Forelimb muscle (tissue), 1 donor: ENCODE data around the gene SCAF1. TPM values are rescaled to one million over a fixed set of nuclear protein-coding genes. Genes with fewer than 3 reads are reported as not detected.

Source experiments
- DNase-seq: peaks from one replicate; pipeline ENCODE4 v3.0.0-alpha.2; 2013; ENCODE audit warnings: low read depth
- polyA plus RNA-seq: library from polyadenylated mRNA; unstranded; fragments of 120-200 nt; gene quantifications from one replicate; pipeline ENCODE4 v1.2.1, GENCODE V29; 2013; ENCODE audit not compliant: insufficient read length

SCAF1 gene
- polyA plus RNA-seq, 1 donor: 29.9 TPM

GRCh38 chr19:49685845-49686332, 43.9 kb downstream of the SCAF1 start:
- no peak for DNase-seq

GRCh38 chr19:49686503-49687088, 44.6 kb downstream of the SCAF1 start:
- DNase-seq: no peak

- no peak for DNase-seq
Measured at GRCh38 chr19:49687150-49687549, 45.1 kb downstream of the SCAF1 start.

GRCh38 chr19:49687566-49688316, 45.7 kb downstream of the SCAF1 start:
- no peak for DNase-seq

GRCh38 chr19:49688531-49689132, 46.6 kb downstream of the SCAF1 start:
- DNase-seq: no peak

- DNase-seq: no peak
Measured at GRCh38 chr19:49689133-49690078, 47.4 kb downstream of the SCAF1 start, which contains the start of gene ADM5. Gene ADM5 (plus strand): TSS chr19:49689594. CDS start chr19:49689838, 244 bp downstream.

GRCh38 chr19:49690079-49690655, 48.2 kb downstream of the SCAF1 start:
- no peak for DNase-seq

GRCh38 chr19:49690656-49691242, 48.7 kb downstream of the SCAF1 start, which contains the start of gene CPT1C:
Gene CPT1C (plus strand): TSS chr19:49691116. CDS start chr19:49692253, 1,137 bp downstream.
- DNase-seq: no peak

GRCh38 chr19:49691243-49692146, 49.5 kb downstream of the SCAF1 start:
- DNase-seq: no peak

GRCh38 chr19:49692147-49692506, 50.1 kb downstream of the SCAF1 start:
- no peak for DNase-seq

- no peak for DNase-seq
Measured at GRCh38 chr19:49696115-49696514, 54.1 kb downstream of the SCAF1 start.

- DNase-seq: no peak
Measured at GRCh38 chr19:49696865-49697264, 54.9 kb downstream of the SCAF1 start.

- DNase-seq: no peak
Measured at GRCh38 chr19:49699364-49699763, 57.4 kb downstream of the SCAF1 start.

GRCh38 chr19:49700563-49700962, 58.6 kb downstream of the SCAF1 start:
- DNase-seq: no peak

- DNase-seq: no peak
Measured at GRCh38 chr19:49701271-49701786, 59.3 kb downstream of the SCAF1 start.

- no peak for DNase-seq
Measured at GRCh38 chr19:49704888-49705642, 63.1 kb downstream of the SCAF1 start.

- no peak for DNase-seq
Measured at GRCh38 chr19:49705919-49706318, 63.9 kb downstream of the SCAF1 start.
